Glutamatergic neuron (in vitro differentiated cells): ENCODE measurements around the gene MANSC1. TPM values are rescaled to one million over a fixed set of nuclear protein-coding genes. Genes with fewer than 3 reads are reported as not detected.
A peak's percentile ranks its signal among the peaks of the same experiment; 100 is the strongest.

Source experiments
- DNase-seq: peaks from one replicate; pipeline ENCODE4 v3.0.0; 2022
- H3K27ac Mint-ChIP-seq: one replicate; pipeline ENCODE4 v1.8.0; 2020; ENCODE audit warnings: mild to moderate bottlenecking, mixed read lengths, inconsistent platforms; ENCODE audit not compliant: unreplicated experiment
- H3K27me3 Mint-ChIP-seq: one replicate; pipeline ENCODE4 v1.8.0; 2020; ENCODE audit warnings: mild to moderate bottlenecking, moderate library complexity, mixed read lengths, inconsistent platforms; ENCODE audit not compliant: unreplicated experiment
- H3K36me3 Mint-ChIP-seq: one replicate; pipeline ENCODE4 v1.8.0; 2020; ENCODE audit warnings: mild to moderate bottlenecking, mixed read lengths, inconsistent platforms; ENCODE audit not compliant: unreplicated experiment
- H3K4me1 Mint-ChIP-seq: one replicate; pipeline ENCODE4 v1.8.0; 2020; ENCODE audit warnings: mild to moderate bottlenecking, low read depth, mixed read lengths, inconsistent platforms; ENCODE audit not compliant: unreplicated experiment
- H3K4me3 Mint-ChIP-seq: one replicate; pipeline ENCODE4 v1.8.0; 2020; ENCODE audit warnings: mild to moderate bottlenecking, mixed read lengths, inconsistent platforms; ENCODE audit not compliant: unreplicated experiment
- H3K9me3 Mint-ChIP-seq: one replicate; pipeline ENCODE4 v1.8.0; 2020; ENCODE audit warnings: mild to moderate bottlenecking, moderate library complexity, mixed read lengths, inconsistent platforms; ENCODE audit not compliant: unreplicated experiment
- CTCF ChIP-seq: fragments of 200-600 bp; sonication (generic); IDR thresholded peaks from one replicate; pipeline ENCODE4 v1.5.0; 2021; ENCODE audit not compliant: partially characterized antibody, unreplicated experiment
- long read RNA-seq: library from polyadenylated mRNA; unstranded; transcript quantifications from one replicate; pipeline ENCODE4 v2.0.0, GENCODE V29; 2020; ENCODE audit not compliant: unreplicated experiment
- total RNA-seq: library from RNA; stranded (reverse); fragmentation: NEBNext Ultra II Directional; extraction: Animal tissue kit (Norgen Biotek cat#: 25700); gene quantifications from one replicate; pipeline ENCODE4 v1.2.1, GENCODE V29; 2021; ENCODE audit not compliant: unreplicated experiment

The MANSC1 gene
- 2.0 TPM for total RNA-seq
- long read RNA-seq, result 0 reads

DNA sequence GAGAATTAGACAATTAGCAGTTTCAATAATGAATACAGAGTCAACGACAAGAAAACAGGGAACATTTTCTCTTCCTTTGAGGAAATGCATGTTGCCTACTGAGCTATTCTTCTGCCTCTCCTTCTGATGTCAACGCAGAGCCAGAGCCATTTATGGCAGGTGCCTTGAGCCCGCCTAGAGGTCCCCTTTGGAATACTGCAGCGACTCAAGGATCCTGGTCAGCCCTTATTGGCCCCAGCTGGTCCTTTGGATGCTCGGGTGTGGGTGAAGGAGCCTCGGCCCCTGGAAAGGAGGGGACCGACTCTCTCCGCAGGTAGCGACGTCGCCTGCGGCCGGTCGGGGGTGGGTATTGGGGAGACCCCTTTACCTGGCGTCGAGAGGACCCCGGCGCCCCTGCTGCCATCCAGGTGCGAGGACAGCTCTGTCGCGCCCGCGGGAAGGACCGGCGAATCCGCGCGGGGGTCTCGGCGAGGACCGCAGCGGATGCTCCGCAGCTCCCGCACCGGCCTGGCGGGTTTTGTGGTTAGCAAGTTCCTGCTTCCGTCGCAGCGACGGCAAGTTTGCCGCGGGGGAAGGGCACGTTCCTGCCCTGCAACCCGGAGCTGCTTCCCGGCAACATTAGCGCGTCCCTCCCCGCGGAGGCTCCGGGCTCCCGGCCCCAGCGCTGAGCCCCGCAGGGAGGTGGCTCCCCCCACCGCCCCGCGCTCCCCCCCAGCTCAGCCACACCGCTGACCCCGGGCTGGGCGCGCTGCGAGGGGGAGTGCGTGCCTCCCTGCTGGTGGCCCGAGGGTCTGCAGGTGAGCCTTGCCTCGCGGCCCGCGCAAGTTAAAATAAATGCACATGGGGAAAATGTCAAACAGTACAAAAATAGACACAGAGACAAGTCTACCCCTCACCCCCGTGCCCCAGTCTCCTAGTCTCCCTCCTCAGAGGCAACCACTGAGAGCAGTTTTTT is at the start of gene MANSC1:
Gene MANSC1, minus strand, starts transcription at position 532 of the 955 bp plus-strand sequence. CDS start 6,928 bp downstream, outside the sequence.
- Mint-ChIP-seq H3K27ac (no peak within 1 kb of the TSS), H3K9me3 (no peaks in the 10 kb centered on the region), H3K4me1 (no peaks in the 10 kb centered on the region), H3K4me3 (peak within 1 kb of the TSS; percentile 79), H3K27me3 (peaks cover 4% of the 10 kb centered on the region), H3K36me3 (no peaks in the 10 kb centered on the region)
- TF ChIP-seq CTCF, result peak; percentile 84
- peak; percentile 69 for DNase-seq

DNA sequence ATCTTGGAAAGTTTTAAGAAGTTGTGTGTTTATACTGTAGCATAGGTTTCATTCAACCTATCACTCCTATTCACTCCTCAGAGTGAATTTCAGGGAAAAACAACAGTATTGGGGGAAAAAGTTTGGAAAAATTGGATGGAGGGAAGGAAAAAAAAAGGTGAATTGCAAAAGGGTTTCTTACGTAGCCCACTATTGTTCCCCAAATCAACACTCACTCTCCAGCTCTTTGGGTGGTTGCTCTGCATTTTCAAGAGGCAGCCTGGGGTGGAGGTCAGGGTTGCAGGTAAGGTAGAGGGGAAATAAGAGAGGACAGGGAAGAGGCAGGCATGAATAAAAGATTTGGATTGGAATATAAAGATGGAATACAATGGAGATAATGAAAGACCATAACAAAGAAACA is 49.1 kb upstream of the MANSC1 start:
- no peak overlapping the region for H3K27ac Mint-ChIP-seq
- no peaks in the 10 kb centered on the region for H3K36me3 Mint-ChIP-seq
- TF ChIP-seq CTCF, result no peak
- peaks cover 4% of the 10 kb centered on the region for H3K9me3 Mint-ChIP-seq
- H3K4me1 Mint-ChIP-seq, result peaks cover 6% of the 10 kb centered on the region
- no peak overlapping the region for H3K4me3 Mint-ChIP-seq
- H3K27me3 Mint-ChIP-seq, result peaks cover 3% of the 10 kb centered on the region
- DNase-seq, result no peak

- peaks cover 4% of the 10 kb centered on the region for H3K9me3 Mint-ChIP-seq
- H3K36me3 Mint-ChIP-seq, result no peaks in the 10 kb centered on the region
- H3K27ac Mint-ChIP-seq, result no peak overlapping the region
- no peak for TF ChIP-seq CTCF
- no peak overlapping the region for H3K4me3 Mint-ChIP-seq
- peaks cover 3% of the 10 kb centered on the region for H3K27me3 Mint-ChIP-seq
- H3K4me1 Mint-ChIP-seq, result peaks cover 6% of the 10 kb centered on the region
- no peak for DNase-seq
Observed at GRCh38 chr12:12398026-12398859, 48.2 kb upstream of the MANSC1 start.

GRCh38 chr12:12397184-12397583 is 47.1 kb upstream of the MANSC1 start:
- Mint-ChIP-seq H3K4me1 (peaks cover 6% of the 10 kb centered on the region), H3K36me3 (no peaks in the 10 kb centered on the region), H3K27me3 (peaks cover 3% of the 10 kb centered on the region), H3K4me3 (no peak overlapping the region), H3K9me3 (peaks cover 4% of the 10 kb centered on the region), H3K27ac (no peak overlapping the region)
- TF ChIP-seq CTCF, result no peak
- DNase-seq, result no peak
